Erythroblast (primary cell): ENCODE data around the gene SCO2.

Experiments
- GATA1 ChIP-seq: IDR thresholded peaks from 2 replicates; pipeline ENCODE4 v1.6.1; 2011; ENCODE audit warnings: low read depth, mild to moderate bottlenecking, control low read depth, low read length, moderate library complexity
- POLR2A ChIP-seq: IDR thresholded peaks from 2 replicates; pipeline ENCODE4 v1.6.1; 2011; ENCODE audit warnings: mild to moderate bottlenecking, low read length

DNA sequence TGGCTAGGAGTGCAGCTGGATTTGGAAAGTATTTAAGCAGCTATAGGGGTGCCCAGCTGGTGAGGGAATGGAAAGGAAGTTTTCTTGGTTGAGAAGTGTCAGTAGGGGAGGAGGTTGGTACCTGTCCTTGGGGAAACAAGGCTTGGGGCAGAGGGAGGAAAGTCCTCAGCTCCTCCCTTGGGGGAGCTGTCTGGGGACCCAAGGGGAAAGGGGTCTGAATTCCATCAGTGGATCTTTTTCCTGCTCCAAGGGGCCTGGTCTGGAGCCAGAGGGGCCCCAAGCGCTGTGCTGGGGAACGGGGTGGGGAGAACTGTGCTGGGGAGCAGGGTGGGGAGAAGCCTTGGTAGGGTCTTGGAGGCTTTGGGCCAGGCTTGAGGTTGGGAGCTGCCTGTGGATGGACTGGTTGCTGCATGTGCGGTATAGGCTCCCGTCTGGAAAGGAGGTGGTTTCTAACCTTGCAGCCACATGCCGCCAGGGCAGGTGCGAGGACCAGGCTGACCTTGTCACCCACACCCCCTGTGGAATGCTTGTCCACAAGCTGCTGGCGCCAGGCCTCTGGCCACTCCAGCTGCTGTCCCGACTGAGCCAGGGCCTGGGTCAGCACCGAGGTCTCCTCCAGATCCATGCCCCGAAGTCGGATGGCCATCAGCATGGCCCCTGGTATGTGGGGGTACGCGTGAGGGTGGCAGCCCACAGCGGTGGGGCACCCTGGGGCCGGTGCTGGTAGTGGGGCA is 3.5 kb upstream of the SCO2 start:
- no peak for TF ChIP-seq POLR2A
- TF ChIP-seq GATA1, result no peak
